CD4-positive, alpha-beta T cell treated with Interferon alpha-2 for 1 hour (primary cell): ENCODE results near the gene ADPRHL1.
A peak's percentile ranks its signal among the peaks of the same experiment; 100 is the strongest.
"Not testable (repeated sequence)": the region's sequence is repeated elsewhere in the genome, so short reads cannot be mapped to it uniquely, and the experiment has no call there.

ENCODE experiments used
- DNase-seq, 2 donors: peaks; one replicate each; pipeline ENCODE4 v3.0.0-alpha.2; 2020 to 2022

Gene ADPRHL1

GRCh38 chr13:113399755-113400149 lies 53.5 kb downstream of the ADPRHL1 start:
- DNase-seq, result no peak

GRCh38 chr13:113398963-113399754 lies 54.1 kb downstream of the ADPRHL1 start:
- no peak for DNase-seq

DNA sequence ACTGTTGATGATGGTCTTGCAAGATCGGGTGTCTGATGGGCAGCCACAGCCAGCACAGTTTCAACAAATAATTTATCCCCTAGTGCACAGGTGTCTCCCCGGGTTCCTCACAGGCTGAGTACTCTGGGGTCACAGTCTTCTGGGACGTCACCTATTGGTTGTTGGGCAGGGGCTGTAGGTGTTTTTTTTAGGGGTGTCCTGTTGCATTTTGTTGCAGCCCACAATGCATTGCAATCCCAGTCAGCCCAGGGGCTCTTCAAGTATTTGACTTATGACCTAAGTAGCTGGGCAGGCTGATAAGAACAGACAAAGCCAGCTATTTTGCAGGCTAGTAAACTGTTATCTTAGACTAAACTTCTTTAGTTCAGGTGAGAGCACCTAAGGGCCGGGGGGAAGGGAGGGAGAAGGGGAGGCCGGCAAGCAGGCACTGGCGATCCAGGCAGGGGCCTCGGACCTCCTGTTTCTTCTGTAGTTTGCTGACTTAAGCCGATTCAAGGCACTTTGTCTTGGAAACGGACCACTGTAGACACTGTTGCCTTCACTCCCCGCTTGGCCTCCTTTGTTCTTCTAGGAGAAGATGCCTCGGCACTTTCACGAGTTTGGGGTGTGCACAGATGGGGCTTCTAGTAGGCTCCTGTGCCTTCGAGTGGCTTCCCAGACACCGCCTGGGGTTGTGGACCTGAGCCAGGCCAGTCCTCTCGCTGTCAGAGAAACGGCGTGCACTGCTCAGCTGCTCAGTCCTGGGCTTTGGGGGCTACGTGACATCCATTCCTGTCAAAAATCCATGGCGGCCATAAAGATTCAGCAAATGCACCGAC lies 55.5 kb downstream of the ADPRHL1 start:
- DNase-seq, result no peak

- no peak for DNase-seq
Measured at GRCh38 chr13:113394339-113394640, 59.0 kb downstream of the ADPRHL1 start.

DNA sequence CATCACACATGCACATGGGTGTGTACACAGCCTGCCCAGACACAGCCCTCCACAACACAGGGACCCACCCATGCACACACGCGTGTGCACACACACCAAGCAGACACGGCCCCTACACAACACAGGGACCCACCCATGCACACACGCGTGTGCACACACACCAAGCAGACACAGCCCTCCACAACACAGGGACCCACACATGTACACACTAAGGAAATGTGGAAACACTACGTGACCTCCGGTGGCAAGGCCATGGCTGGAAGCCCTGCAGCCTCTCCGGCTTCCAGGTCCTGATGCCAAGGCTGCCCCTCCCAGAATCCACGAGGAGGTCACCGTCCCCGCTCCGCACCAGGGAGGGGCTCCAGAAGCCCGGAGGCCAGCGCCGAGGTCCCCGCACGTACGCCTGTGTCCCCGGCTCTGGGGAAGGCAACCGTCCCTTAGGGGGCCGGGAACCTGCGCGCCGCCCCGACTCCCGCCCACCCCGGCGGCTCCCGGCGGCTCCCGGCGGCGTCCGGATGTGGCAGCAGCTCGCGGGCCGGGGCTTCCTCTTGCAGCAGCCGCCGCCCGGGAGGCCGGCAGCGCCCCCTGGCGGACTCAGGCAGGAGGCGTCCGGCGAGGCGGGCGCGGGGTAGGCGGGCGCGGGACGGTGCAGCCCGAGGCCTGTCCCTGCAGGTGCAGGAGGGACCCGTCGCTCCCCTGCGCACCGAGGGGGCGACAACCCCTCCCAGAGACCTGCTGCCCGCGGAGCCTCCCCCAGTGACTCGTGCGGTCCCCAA lies 59.5 kb downstream of the ADPRHL1 start:
- peak; percentile 80 to 84 for DNase-seq

DNA sequence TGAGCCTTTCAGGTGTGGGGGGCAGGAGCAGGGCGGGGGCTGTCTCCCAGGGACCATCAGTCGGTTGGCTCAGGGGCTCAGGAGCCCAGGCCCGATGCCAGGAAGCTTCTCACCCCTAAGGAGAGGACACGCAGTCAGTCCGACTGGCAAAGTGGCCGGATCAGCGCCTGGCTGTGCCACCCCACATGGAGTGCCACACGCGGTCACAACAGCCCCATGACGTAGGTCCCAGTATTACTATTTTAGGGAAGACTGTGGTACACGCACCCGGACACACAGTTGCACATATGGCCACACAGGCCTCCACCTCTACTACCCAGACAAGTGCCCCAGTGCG lies 60.1 kb downstream of the ADPRHL1 start:
- no peak for DNase-seq

DNA sequence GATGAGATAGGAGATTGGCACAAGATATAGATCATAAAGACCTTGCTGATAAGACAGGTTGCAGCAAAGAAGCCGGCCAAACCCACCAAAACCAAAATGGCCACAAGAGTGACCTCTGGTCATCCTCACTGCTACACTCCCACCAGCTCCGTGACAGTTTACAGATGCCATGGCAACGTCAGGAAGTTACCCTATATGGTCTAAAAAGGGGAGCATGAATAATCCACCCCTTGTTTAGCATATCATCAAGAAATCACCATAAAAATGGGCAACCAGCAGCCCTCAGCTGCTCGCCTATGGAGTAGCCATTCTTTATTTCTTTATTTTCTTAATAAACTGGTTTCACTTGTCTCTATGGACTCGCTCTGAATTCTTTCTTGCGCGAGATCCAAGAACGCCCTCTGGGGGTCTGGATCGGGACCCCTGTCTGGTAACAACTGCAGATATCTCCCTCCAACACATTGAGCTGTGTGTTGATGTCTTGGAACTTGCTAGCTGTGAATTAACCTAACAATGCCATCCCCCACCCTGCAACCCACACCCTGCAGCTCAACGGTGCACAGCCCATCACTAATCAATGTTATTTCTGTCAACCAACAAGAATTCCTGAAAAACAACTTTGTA lies 62.3 kb downstream of the ADPRHL1 start:
- no peak for DNase-seq

- DNase-seq, result not testable (repeated sequence)
Measured at GRCh38 chr13:113389586-113389985, 63.7 kb downstream of the ADPRHL1 start.

- DNase-seq, result no peak
Measured at GRCh38 chr13:113387396-113387795, 65.9 kb downstream of the ADPRHL1 start.

GRCh38 chr13:113383089-113383488 lies 70.2 kb downstream of the ADPRHL1 start:
- DNase-seq, result no peak

DNA sequence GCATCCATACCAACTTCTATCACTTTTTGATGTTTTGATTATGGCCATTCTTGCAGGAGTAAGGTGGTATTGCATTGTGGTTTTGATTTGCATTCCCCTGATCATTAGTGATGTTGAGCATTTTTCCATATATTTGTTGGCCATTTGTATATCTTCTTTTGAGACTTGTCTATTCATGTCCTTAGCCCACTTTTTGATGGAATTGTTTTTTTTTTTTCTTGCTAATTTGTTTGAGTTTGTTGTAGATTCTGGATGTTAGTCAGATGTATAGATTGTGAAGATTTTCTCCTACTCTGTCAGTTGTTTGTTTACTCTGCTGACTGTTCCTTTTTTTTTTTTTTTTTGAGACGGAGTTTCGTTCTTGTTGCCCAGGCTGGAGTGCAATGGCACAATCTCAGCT lies 70.7 kb downstream of the ADPRHL1 start:
- DNase-seq, result not testable (repeated sequence)

DNA sequence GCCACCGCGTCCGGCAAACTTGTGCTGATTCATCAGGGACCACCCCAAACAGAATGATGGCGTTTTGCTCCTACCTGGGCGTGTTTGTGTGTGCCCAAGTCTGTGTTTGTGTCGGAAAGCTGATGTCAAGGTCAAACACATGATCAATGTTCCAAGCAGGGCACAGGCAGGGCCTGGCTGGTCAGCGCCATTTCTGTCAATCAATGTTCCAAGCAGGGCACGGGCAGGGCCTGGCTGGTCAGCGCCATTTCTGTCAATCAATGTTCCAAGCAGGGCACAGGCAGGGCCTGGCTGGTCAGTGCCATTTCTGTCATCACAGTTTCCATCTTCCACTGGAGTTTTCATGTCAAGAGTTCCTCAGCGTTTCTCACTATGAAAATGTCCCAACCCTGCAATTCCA lies 74.5 kb downstream of the ADPRHL1 start:
- DNase-seq, result no peak

DNA sequence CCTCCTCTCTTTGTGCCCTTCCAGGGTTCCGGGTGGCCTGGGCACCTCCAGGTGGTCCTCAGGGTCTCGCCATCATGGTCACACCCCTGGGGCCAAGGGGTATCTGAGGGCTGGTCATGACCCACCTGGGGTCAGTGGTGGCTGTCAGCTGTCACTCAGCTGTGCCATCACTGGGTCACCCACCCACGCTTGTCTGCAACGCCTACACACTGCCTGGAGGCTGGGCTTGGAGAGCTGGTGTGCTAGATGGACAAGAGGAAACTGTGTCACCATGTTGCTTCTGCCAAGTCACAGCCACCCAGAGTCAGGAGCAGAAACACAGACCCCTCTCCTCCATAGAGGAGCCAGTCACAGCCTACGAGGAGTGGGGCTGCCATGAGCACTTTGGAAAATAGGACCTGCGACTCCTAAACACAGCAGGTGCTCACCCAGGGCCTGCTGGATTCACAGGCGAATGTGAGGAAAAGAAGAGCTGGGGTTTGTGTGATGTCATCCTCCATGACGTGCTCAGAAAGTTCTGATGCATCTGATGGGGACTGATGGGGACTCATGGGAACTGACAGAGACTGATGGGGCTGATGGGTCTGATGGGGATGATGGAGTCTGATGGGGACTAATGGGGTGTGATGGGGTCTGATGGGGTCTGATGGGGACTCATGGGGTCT lies 78.6 kb downstream of the ADPRHL1 start:
- no peak for DNase-seq

DNA sequence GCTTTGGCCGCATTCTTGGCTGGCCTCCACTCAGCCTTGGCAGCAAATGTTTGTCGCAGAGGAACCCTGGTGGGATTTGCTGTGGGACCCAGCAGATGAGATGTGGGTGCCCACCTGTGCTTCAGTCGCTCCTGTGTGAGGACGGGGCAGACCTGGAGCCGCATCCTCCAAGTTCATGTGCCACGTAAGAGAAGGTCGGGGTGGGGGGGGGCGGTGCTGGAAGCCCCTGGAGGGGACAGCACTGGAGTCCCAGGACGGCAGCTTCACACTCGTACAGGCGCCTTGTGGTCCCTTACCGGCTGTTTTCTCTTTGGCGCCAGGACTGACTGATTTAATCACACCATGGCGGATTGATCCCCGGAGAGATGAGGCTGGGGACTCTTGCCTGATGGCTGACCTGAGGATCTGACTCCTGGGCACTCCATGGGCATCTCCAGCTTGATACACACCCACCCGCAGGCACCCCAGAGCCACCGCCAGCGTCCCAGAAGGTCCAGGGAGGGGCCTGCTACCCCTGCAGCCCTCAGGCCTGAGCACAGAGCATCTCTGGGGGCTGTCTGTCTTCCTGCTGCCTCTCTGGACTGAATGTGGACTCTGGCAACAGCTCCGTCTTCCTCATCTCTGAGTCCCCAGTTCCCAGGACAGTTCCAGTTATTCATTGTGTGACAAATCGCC lies 79.3 kb downstream of the ADPRHL1 start:
- no peak for DNase-seq

DNA sequence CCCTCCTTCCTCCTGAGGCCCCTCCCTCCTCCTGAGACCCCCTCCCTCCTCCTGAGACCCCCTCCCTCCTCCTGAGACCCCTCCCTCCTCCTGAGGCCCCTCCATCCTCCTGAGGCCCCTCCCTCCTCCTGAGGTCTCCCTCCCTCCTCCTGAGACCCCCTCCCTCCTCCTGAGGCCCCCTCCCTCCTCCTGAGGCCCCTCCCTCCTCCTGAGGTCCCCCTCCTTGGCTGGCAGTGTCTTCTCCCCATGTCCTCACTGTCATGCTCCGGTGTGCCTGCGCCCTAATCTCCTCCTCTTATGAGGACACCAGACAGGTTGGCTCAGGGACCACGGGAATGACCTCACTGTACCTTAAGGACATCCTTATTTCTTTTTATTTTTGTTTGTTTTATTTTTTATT lies 81.6 kb downstream of the ADPRHL1 start:
- DNase-seq, result not testable (repeated sequence)

GRCh38 chr13:113371061-113371460 lies 82.2 kb downstream of the ADPRHL1 start:
- DNase-seq, result no peak

GRCh38 chr13:113369881-113370280 lies 83.4 kb downstream of the ADPRHL1 start:
- DNase-seq, result no peak

DNA sequence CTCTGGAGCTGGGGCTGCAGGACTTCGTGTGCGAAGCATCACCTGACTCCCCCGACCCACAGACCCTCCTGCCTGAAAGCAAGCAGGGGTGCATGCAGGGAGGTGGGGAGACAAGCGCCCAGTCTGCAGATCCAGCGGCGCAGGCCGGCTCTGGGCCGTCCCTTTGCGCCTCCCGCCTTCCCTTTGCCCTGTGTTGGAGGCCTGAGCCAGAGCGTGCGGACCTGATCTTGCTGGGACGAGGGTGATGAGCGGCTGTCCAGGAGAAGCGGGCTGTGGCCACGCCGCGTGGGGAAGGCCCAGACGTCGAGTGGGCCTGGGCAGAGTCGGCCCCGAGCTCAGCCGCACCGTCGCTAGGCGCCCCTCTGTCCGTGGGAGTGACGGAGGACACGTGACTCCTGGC lies 84.1 kb downstream of the ADPRHL1 start:
- DNase-seq, result no peak

- DNase-seq, result not testable (repeated sequence)
Measured at GRCh38 chr13:113368353-113368752, 84.9 kb downstream of the ADPRHL1 start.

- no peak for DNase-seq
Measured at GRCh38 chr13:113367771-113368170, 85.5 kb downstream of the ADPRHL1 start.

- DNase-seq, result no peak
Measured at GRCh38 chr13:113367020-113367560, 86.2 kb downstream of the ADPRHL1 start.
